AG09309 (cell line): Measurements from ENCODE around the gene KIAA1671.

ENCODE experiments used
- DNase-seq: peaks from one replicate; pipeline ENCODE4 v3.0.0-alpha.2; 2010; ENCODE audit warnings: low read depth
- H3K4me3 ChIP-seq: 2 replicates; pipeline ENCODE4 v1.5.1; 2011; ENCODE audit warnings: mild to moderate bottlenecking, low read depth, low read length, moderate library complexity; ENCODE audit not compliant: control insufficient read depth
- CTCF ChIP-seq: IDR thresholded peaks from 2 replicates; pipeline ENCODE4 v1.5.1; 2011; ENCODE audit warnings: mild to moderate bottlenecking, low read depth, low read length, inconsistent platforms; ENCODE audit not compliant: insufficient read depth, control insufficient read depth; ENCODE audit errors: missing control alignments

KIAA1671 gene

GRCh38 chr22:24972369-24972768 lies 19.9 kb downstream of the KIAA1671 start:
- TF ChIP-seq CTCF, result no peak
- DNase-seq, result no peak
- H3K4me3 ChIP-seq, result no peak overlapping the region

- no peak for TF ChIP-seq CTCF
- no peak for DNase-seq
- no peak overlapping the region for H3K4me3 ChIP-seq
These were observed 21.4 kb downstream of the KIAA1671 start for GRCh38 chr22:24973872-24974271.

- H3K4me3 ChIP-seq, result no peak overlapping the region
- DNase-seq, result no peak
- TF ChIP-seq CTCF, result no peak
These were observed 22.7 kb downstream of the KIAA1671 start for GRCh38 chr22:24975125-24975640.

- H3K4me3 ChIP-seq, result no peak overlapping the region
- TF ChIP-seq CTCF, result no peak
- no peak for DNase-seq
These were observed 23.4 kb downstream of the KIAA1671 start for GRCh38 chr22:24975813-24976341.

DNA sequence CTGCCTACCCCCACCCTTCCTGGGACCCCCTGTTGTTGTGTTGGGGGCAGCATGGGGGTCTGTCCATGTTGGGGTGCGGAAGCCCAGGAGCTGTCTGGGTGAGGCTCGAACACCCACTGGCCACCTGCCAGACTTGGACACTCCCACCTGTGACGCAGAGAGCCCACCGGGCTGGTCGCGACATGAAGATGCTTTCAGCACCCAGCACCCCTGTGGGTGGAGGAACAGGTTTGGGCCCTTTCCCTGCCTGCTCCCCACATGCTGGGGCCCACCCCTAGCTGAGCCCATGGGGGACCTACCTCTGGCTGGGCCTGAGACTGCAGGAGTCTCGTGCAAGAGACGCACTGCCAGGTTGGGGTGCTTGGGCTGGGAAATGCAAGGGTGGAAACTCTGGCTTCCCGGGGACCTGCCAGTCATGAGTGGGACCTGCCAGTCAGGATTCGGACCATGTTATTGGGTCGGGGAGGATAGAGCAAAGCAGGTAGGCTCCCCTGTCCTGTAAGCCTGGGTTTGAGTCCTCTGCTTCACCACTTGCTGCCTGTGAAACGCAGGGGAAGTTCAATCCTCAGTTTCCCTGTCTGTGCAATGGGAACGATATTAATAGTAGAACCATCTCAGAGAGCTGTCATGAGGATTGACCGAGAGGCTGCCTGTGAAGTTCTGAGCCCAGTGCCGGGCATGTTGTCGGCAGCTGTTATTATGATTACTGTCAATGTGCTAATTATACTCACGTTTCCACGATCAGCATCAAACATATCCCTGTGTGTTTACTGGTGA lies 24.1 kb downstream of the KIAA1671 start:
- H3K4me3 ChIP-seq, result no peak overlapping the region
- no peak for DNase-seq
- no peak for TF ChIP-seq CTCF

DNA sequence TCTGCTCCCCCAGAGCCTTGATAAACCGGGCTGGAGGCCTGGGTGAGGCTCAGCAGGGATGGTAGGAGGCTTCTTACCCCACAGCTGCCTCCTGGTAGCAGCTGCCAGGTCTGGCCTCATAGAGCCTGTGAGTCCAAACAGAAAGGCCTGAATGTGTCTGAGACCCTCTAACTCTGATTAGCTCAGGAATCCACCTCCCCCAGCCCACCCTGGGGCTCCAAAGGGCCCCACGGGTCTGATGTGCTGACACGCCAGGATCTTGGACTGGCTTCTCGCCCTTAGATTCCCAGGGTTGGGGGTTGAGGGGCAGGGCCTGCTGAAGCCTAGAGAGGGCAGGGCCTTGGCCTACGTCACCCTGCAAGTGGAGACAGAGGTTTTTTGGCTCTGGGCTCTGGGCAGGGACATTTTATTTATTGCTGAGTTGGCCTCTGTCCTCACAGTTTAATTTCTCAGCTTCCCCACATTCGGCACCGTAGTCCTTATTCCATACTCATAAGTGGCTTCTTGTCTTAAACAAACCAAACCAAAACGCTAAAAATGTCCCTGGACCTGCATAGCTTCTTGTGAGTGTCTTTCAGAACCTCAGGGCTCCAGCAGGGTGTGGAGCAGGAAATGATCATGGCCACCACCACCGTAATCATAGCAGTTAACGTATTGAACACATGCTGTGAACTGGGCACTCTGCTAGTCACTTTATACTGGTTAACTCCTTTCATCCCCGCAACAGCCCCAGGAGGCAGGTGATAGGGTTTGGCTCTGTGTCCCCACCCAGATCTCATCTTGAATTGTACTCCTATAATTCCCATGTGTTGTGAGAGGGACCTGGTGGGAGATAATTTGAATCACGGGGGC lies 25.1 kb downstream of the KIAA1671 start:
- no peak for DNase-seq
- TF ChIP-seq CTCF, result no peak
- H3K4me3 ChIP-seq, result no peak overlapping the region
